GM21526 (cell line): ENCODE data around the gene RGS10.
A peak's percentile ranks its signal among the peaks of the same experiment; 100 is the strongest.

Experiments
- ATAC-seq: cut with Tn5 transposase; IDR thresholded peaks from one replicate; pipeline ENCODE4 v1.9.1; 2021; ENCODE audit warnings: moderate library complexity; ENCODE audit not compliant: unreplicated experiment, low FRiP score

The RGS10 gene

GRCh38 chr10:119520283-119520682 is 22.2 kb downstream of the RGS10 start:
- no peak for ATAC-seq

GRCh38 chr10:119518936-119519335 is 23.6 kb downstream of the RGS10 start:
- ATAC-seq: no peak

GRCh38 chr10:119518176-119518575 is 24.3 kb downstream of the RGS10 start:
- ATAC-seq: peak; percentile 16

GRCh38 chr10:119517235-119518141 is 25.0 kb downstream of the RGS10 start:
- ATAC-seq: peak; percentile 47

GRCh38 chr10:119516381-119517234 is 25.9 kb downstream of the RGS10 start:
- ATAC-seq: peak; percentile 77

- ATAC-seq: no peak
These were observed 26.9 kb downstream of the RGS10 start for GRCh38 chr10:119515511-119516045.

GRCh38 chr10:119514819-119515218 is 27.7 kb downstream of the RGS10 start:
- ATAC-seq: no peak

- ATAC-seq: no peak
These were observed 30.5 kb downstream of the RGS10 start for GRCh38 chr10:119511828-119512515.

GRCh38 chr10:119509909-119510451 is 32.5 kb downstream of the RGS10 start:
- no peak for ATAC-seq

- ATAC-seq: no peak
These were observed 35.4 kb downstream of the RGS10 start for GRCh38 chr10:119507115-119507514.

GRCh38 chr10:119505588-119506315 is 36.8 kb downstream of the RGS10 start:
- ATAC-seq: no peak

- no peak for ATAC-seq
These were observed 37.4 kb downstream of the RGS10 start for GRCh38 chr10:119505131-119505551.

- no peak for ATAC-seq
These were observed 37.9 kb downstream of the RGS10 start for GRCh38 chr10:119504651-119505050.

- no peak for ATAC-seq
These were observed 38.7 kb downstream of the RGS10 start for GRCh38 chr10:119503821-119504220.

- ATAC-seq: no peak
These were observed 39.8 kb downstream of the RGS10 start for GRCh38 chr10:119502618-119503155.

- no peak for ATAC-seq
These were observed 40.3 kb downstream of the RGS10 start for GRCh38 chr10:119502209-119502608.

- no peak for ATAC-seq
These were observed 40.8 kb downstream of the RGS10 start for GRCh38 chr10:119501690-119502089.

- ATAC-seq: no peak
These were observed 41.7 kb downstream of the RGS10 start for GRCh38 chr10:119500821-119501220.

- no peak for ATAC-seq
These were observed 42.3 kb downstream of the RGS10 start for GRCh38 chr10:119500123-119500795.
